GM21526 (cell line): ENCODE results near the gene KLHL26.
"Not testable (repeated sequence)": the region's sequence is repeated elsewhere in the genome, so short reads cannot be mapped to it uniquely, and the experiment has no call there.

Experiments used
- ATAC-seq: cut with Tn5 transposase; IDR thresholded peaks from one replicate; pipeline ENCODE4 v1.9.1; 2021; ENCODE audit warnings: moderate library complexity; ENCODE audit not compliant: unreplicated experiment, low FRiP score

KLHL26 gene

GRCh38 chr19:18680148-18680547 is 43.3 kb downstream of the KLHL26 start:
- not testable (repeated sequence) for ATAC-seq

- no peak for ATAC-seq
These were observed 45.9 kb downstream of the KLHL26 start for GRCh38 chr19:18682807-18683108.

- ATAC-seq, result peak; percentile 54
These were observed 46.5 kb downstream of the KLHL26 start, which contains the start of gene CRTC1 for GRCh38 chr19:18683109-18683957. Gene CRTC1 (plus strand): TSS chr19:18683680. CDS start chr19:18683703, 23 bp downstream.

- ATAC-seq, result no peak
These were observed 47.3 kb downstream of the KLHL26 start for GRCh38 chr19:18683958-18684641.

DNA sequence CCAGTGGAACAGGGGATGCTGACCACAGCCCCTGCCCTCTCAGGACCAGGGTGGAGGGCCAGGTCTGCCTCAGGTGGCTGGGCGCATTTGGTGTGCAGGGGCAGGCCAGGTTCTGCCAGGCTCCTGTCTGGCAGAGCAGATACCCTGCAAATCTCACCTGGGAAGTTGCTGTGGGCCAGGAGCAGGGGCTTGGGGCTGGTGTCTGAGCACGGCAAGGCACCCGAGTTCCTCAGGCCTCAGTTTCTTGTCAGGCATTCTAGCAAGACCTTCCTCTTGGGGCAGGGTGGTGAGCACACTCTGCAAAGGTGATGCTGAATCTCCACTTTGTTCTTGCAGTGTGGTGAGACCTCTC is 47.8 kb downstream of the KLHL26 start:
- ATAC-seq, result no peak

DNA sequence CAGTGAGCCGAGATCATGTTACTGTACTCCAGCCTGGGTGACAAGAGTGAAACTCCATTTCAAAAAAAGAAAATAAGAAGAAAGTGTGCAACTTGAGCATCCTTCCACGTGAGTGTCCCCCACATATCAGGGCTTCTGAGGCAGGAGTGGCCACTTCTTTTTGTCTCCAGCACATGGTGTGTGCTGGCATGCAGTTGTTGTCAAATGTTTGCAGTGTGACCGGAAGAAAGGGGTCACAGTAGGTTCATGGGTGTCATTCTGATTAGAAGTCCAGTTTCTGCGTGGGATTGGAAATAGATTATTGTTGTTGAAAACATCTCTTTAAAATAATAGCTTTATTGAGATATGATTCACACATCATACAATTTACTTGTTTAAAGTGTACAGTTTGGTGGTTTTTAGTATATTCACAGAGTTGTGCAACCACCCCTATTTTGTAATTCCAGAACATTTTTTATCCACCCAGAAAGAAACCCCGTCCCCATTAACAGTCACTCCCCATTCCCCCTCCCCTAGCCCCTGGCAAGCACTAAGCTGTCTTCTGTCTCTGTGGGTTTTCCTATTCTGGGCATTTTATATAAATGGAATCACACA is 48.9 kb downstream of the KLHL26 start:
- no peak for ATAC-seq

- no peak for ATAC-seq
These were observed 51.1 kb downstream of the KLHL26 start for GRCh38 chr19:18687740-18688465.

- no peak for ATAC-seq
These were observed 59.2 kb downstream of the KLHL26 start for GRCh38 chr19:18696023-18696422.

DNA sequence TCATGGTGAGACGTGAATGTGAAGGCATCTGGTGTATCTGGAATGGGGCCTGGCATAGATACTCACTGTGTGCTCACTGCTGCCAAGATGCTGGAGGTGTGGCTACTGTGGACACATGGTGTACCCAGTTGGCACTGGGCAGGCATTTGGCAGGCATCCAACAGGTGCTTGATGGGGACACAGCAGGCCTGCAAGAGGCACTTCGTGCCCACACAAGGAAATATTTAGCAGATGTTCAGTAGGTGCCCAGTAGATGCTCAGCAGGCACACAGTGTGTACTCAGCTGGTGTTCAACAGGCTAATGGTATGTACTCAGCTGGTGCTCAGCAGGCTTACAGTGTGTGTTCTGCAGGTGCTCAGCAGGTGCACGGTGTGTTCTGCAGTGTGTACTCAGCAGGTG is 60.9 kb downstream of the KLHL26 start:
- no peak for ATAC-seq

DNA sequence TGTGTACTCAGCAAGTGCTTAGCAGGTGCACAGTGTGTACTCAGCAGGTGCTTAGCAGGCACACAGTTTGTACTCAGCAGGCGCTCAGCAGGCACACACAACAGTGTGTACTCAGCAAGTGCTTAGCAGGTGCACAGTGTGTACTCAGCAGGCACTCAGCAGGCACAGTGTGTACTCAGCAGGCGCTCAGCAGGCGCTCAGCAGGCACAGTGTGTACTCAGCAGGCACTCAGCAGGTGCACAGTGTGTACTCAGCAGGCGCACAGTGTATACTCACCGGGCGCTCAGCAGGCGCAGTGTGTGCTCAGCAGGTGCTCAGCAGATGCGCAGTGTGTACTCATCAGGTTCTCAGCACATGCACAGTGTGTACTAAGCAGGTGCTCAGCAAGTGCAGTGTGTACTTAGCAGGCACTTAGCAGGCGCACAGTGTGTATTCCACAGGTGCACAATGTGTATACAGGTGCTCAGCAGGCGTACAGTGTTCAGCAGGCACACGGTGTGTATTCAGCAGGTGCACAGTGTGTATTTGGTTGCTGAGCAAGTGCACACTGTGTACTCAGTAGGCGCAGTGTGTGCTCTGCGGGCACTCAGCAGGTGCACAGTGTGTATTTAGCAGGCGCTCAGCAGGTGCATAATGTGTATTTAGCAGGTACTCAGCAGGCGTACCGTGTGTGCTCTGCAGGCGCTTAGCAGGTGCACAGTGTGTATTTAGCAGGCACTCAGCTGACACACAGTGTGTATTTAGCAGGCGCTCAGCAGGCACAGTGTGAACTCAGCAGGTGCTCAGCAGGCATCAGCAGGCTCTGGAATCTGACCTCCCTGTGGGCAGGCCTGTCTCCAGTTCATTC is 61.7 kb downstream of the KLHL26 start:
- ATAC-seq, result no peak

DNA sequence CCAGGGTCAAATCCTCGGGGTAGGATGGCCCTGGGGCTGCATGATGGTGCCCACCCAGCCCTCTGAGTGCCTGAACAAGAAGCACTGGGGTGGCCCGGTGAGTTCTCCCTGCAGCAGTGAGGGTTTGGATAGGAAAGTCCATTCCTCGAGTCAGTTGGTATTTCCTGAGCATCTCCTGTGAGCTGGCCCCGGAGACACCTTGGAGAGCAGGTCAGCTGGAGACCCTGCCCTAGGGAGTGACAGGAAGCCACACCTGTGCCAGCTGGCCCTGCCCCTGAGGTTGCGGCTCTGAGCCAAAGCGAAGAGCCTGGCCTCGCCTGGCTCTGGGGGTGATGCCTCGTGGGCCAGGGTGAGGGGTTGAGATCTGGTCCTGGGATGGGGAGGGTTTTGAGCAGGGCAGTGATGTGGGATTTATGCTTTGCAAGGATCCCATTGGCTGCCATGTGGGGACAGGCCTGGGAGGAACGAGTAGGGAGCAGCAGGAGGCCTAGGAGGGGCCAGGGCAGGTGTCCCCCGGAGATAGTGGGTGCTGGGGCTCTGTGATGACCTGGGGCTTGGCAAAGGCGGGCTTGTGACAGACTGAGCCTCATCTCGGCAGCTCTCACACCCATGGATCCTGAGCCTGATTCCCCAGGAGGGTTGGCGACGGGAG is 62.7 kb downstream of the KLHL26 start:
- no peak for ATAC-seq

- no peak for ATAC-seq
These were observed 63.8 kb downstream of the KLHL26 start for GRCh38 chr19:18700501-18701249.

GRCh38 chr19:18701250-18701608 is 64.4 kb downstream of the KLHL26 start:
- no peak for ATAC-seq

DNA sequence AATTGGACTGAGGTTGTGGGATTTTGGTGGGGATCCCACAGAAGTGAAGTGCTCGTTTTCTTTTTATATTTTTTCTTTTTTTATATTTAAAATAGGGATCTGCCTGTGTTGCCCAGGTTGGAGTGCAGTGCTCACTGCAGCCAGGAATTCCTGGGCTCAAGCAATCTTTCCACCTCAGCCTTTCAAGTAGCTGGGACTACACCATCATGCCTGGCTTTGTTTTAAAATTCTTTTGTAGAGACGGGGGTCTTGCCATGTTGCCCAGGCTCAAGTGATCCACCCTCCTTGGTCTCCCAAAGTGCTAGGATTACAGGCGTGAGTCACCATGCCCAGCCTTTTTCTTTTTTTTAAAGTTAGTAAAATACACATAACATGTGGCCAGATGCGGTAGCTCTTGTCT is 67.2 kb downstream of the KLHL26 start:
- no peak for ATAC-seq

GRCh38 chr19:18704971-18705370 is 68.1 kb downstream of the KLHL26 start:
- ATAC-seq, result no peak

GRCh38 chr19:18708452-18709231 is 71.8 kb downstream of the KLHL26 start:
- no peak for ATAC-seq

DNA sequence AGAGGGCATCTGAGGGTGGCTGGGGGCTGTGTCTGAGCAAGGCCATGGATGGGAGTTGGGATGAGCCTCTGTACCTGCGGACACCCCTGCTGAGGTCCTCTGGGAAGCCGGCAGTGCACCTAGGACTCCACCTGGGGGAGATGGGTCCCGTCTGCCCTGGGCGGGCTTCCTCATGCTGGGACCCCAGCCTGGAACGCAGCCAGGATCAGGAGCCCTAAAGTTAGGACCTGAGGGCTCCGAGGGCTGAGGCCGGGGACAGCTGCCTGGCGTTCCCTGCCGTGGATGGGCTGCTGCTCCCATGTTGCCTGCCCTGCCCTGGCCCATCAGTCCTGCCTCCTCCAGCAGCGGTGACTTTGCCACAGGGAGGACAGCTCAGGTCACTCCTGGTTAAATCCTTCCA is 72.7 kb downstream of the KLHL26 start:
- no peak for ATAC-seq

GRCh38 chr19:18710186-18710585 is 73.4 kb downstream of the KLHL26 start:
- no peak for ATAC-seq
